ENCODE measurements around the gene HABP2. TPM values are rescaled to one million over a fixed set of nuclear protein-coding genes. Genes with fewer than 3 reads are reported as not detected.

Gene HABP2
- total and polyA plus RNA-seq, 7 experiments from 2014 or later = not detected

DNA sequence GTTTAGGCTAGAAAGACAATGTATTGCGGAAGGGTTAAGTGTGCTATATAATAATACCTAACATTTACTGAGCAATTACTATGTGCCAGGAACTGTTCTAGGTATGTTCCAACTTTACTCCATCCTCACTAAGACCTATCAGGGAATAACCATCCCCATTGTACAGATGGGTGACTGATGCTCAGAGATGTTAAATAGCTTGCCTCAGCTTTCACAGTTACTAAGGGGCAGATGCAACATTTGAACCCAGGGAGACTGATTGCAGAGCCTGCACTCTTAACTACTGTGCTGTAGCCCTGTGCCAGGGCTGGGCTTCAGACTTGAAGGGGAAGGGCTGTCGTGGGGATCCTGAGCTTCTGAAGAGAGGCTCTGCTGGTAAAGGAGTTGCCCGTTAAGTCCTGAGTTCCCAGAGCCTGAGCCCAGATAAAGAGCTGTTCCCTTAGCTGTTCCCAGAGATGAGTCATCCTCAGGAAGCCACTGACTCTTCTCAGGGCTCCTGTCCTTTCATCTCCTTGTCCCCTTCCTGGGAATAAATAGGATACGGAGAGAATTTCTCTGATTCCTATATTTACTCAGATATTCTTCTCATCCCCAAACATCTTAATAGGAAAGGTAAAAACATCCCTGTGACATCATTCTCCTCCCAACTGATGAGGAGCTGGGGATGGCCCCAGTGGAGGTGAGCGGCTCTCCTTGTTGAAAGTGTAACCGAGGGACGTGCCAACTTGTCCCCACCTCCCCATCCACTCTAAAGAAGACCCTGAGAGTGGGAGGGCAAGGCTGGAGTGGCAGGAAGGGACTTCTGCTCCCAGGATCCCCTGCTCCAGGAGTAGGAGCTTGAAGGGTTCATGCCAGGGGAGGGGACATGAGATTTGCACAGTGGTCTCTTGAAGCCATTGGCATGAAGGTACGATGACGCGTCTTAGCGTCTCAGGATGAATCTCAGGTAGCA, 28.0 kb upstream of the HABP2 start:
- Histone ChIP-seq H3K36me3 (ENCODE audit: control insufficient read depth in 2 of 3, insufficient read depth in 3 of 3, low read length in 3 of 3) (no peaks in the 10 kb centered on the region), H3K4me3 (ENCODE audit: low read length) (no peak overlapping the region), H3K27ac (ENCODE audit: low read depth, low read length) (no peak overlapping the region), H3K9me3 (ENCODE audit: control insufficient read depth in 2 of 3, low read length in 3 of 3) (no peaks in the 10 kb centered on the region), H3K4me1 (ENCODE audit: control insufficient read depth in 2 of 2, insufficient read depth in 2 of 2, low read length in 2 of 2) (no peaks in the 10 kb centered on the region), H3K27me3 (ENCODE audit: control insufficient read depth in 2 of 2, insufficient read depth in 2 of 2, low read length in 2 of 2) (no peaks in the 10 kb centered on the region)
- H3K4me1 Mint-ChIP-seq = no peaks in the 10 kb centered on the region
- ChIA-PET POLR2A (no interaction called here), CTCF (no interaction called here)
- no peak for DNase-seq
- no peaks in the 10 kb centered on the region for H3K9me3 Mint-ChIP-seq
- H3K27me3 Mint-ChIP-seq = peaks cover 0 to 17% (median 9%) of the 10 kb centered on the region in 5 donors
- intact Hi-C loops (cut with micrococcal nuclease) = loop anchor here in 1 of 2 donors (10.0 kb wide), 1 partner anchor 1050 kb away; no protein-coding TSS in a partner anchor
- H3K36me3 Mint-ChIP-seq = no peaks in the 10 kb centered on the region
- H3K4me3 Mint-ChIP-seq = no peak overlapping the region
- no peak for ATAC-seq
- no peak overlapping the region for H3K27ac Mint-ChIP-seq

DNA sequence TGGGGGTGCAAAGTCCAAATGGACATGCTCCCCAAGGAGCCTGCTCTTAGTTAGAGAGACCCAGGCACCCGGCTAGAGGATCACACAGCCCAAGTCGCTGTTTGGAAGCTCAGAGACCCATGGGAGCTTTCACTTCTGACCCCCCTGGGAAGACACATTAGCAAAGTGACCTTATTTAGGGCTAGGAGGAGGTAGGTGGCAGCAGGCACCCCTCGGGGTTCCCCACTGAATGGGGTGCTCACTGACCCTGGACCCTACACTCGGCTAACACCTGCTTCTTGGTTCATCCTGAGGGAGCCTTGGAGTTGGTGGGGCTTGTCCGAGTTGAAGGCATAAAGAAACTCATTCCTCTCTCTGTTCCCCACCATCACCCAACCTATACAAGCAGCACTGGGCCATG, 27.1 kb upstream of the HABP2 start:
- Mint-ChIP-seq H3K36me3 (no peaks in the 10 kb centered on the region), H3K4me3 (no peak overlapping the region), H3K9me3 (no peaks in the 10 kb centered on the region), H3K27me3 (peaks cover 0 to 16% (median 8%) of the 10 kb centered on the region in 5 donors), H3K4me1 (no peaks in the 10 kb centered on the region), H3K27ac (no peak overlapping the region)
- Histone ChIP-seq H3K27ac (ENCODE audit: low read depth, low read length) (no peak overlapping the region), H3K27me3 (ENCODE audit: control insufficient read depth in 2 of 2, insufficient read depth in 2 of 2, low read length in 2 of 2) (no peaks in the 10 kb centered on the region), H3K9me3 (ENCODE audit: control insufficient read depth in 2 of 3, low read length in 3 of 3) (no peaks in the 10 kb centered on the region), H3K4me3 (ENCODE audit: low read length) (no peak overlapping the region), H3K4me1 (ENCODE audit: control insufficient read depth in 2 of 2, insufficient read depth in 2 of 2, low read length in 2 of 2) (no peaks in the 10 kb centered on the region), H3K36me3 (ENCODE audit: control insufficient read depth in 2 of 3, insufficient read depth in 3 of 3, low read length in 3 of 3) (no peaks in the 10 kb centered on the region)
- CTCF ChIA-PET = no interaction called here
- intact Hi-C loops (cut with micrococcal nuclease) = loop anchor here in 1 of 2 donors (10.0 kb wide), 1 partner anchor 1051 kb away; no protein-coding TSS in a partner anchor
- no peak for DNase-seq
- ATAC-seq = no peak
- POLR2A ChIA-PET = no interaction called here

DNA sequence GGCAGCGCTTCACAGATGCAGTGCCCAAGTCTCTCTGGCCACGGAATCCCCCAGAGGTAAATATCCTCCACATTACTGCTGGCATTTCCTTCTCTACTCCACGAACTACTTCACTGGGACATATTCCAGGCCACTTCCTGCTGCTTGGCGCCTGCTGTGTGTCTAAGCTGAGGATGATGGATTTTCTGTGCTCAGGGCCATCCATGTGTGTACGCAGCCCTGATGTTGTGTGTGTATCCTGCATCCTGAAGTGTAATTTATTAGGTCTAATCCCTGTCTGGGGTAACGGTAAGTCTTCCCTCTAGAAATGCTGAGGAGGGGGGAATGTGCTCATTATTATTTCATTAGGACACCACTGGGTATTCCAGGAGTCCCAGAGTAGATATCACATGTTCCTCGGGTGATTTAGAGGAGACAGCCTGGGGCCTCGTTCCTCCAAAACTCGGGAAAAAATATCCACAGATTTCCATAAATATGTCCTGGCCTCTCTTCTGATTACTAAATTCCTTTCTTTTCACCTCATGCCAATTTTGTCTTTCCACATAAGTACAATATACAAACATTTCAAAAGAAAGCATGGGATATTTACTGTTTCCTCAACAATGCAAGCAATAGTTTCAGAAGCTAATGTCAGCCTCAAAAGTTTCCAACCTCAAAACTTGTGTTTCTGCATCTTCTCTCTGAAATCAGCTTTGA, 25.5 kb upstream of the HABP2 start:
- Histone ChIP-seq H3K36me3 (ENCODE audit: control insufficient read depth in 2 of 3, insufficient read depth in 3 of 3, low read length in 3 of 3) (no peaks in the 10 kb centered on the region), H3K4me3 (ENCODE audit: low read length) (no peak overlapping the region), H3K27me3 (ENCODE audit: control insufficient read depth in 2 of 2, insufficient read depth in 2 of 2, low read length in 2 of 2) (no peaks in the 10 kb centered on the region), H3K4me1 (ENCODE audit: control insufficient read depth in 2 of 2, insufficient read depth in 2 of 2, low read length in 2 of 2) (no peaks in the 10 kb centered on the region), H3K9me3 (ENCODE audit: control insufficient read depth in 2 of 3, low read length in 3 of 3) (no peaks in the 10 kb centered on the region), H3K27ac (ENCODE audit: low read depth, low read length) (no peak overlapping the region)
- no peak overlapping the region for H3K4me3 Mint-ChIP-seq
- CTCF ChIA-PET = no interaction called here
- peaks cover 0 to 14% (median 5%) of the 10 kb centered on the region in 5 donors for H3K27me3 Mint-ChIP-seq
- no peaks in the 10 kb centered on the region for H3K9me3 Mint-ChIP-seq
- ATAC-seq (no peak), DNase-seq (no peak)
- intact Hi-C loops (cut with micrococcal nuclease) = loop anchor here in 1 of 2 donors (10.0 kb wide), 1 partner anchor 1053 kb away; no protein-coding TSS in a partner anchor
- POLR2A ChIA-PET = no interaction called here
- no peaks in the 10 kb centered on the region for H3K36me3 Mint-ChIP-seq
- no peaks in the 10 kb centered on the region for H3K4me1 Mint-ChIP-seq
- H3K27ac Mint-ChIP-seq = no peak overlapping the region

DNA sequence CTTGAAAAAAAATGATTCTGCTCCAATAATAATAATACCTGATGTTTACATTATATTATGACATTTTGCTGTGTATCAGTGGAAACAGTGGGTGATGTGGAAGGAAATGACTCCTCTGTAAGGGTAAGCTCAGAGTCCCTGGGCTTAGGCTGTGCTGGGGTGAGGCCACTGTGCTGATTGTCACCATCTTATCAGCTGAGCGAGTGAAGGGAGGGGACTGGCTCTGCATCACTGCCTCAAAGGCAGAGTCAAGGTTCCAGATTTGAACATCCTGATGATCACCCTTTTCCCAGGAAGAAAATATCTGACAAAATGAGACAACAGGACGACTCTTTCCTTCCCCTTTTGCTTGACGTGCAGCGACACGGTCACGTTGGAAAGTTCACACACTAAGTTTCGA, 24.0 kb upstream of the HABP2 start:
- H3K4me3 Mint-ChIP-seq = no peak overlapping the region
- H3K9me3 Mint-ChIP-seq = peaks cover 0 to 3% (median 0%) of the 10 kb centered on the region in 11 donors
- DNase-seq (no peak), ATAC-seq (no peak)
- H3K27me3 Mint-ChIP-seq = peaks cover 0 to 28% (median 5%) of the 10 kb centered on the region in 5 donors
- no peaks in the 10 kb centered on the region for H3K36me3 ChIP-seq (ENCODE audit: control insufficient read depth in 2 of 3, insufficient read depth in 3 of 3, low read length in 3 of 3)
- H3K36me3 Mint-ChIP-seq = no peaks in the 10 kb centered on the region
- H3K27ac Mint-ChIP-seq = no peak overlapping the region
- CTCF ChIA-PET = no interaction called here
- H3K4me1 ChIP-seq (ENCODE audit: control insufficient read depth in 2 of 2, insufficient read depth in 2 of 2, low read length in 2 of 2) = no peaks in the 10 kb centered on the region
- H3K9me3 ChIP-seq (ENCODE audit: control insufficient read depth in 2 of 3, low read length in 3 of 3) = no peaks in the 10 kb centered on the region
- H3K27me3 ChIP-seq (ENCODE audit: control insufficient read depth in 2 of 2, insufficient read depth in 2 of 2, low read length in 2 of 2) = no peaks in the 10 kb centered on the region
- no peaks in the 10 kb centered on the region for H3K4me1 Mint-ChIP-seq
- H3K27ac ChIP-seq (ENCODE audit: low read depth, low read length) = no peak overlapping the region
- no peak overlapping the region for H3K4me3 ChIP-seq (ENCODE audit: low read length)
- POLR2A ChIA-PET = no interaction called here
- intact Hi-C loops (cut with micrococcal nuclease) = loop anchor here in 1 of 2 donors (10.0 kb wide), 1 partner anchor 1054 kb away; no protein-coding TSS in a partner anchor

DNA sequence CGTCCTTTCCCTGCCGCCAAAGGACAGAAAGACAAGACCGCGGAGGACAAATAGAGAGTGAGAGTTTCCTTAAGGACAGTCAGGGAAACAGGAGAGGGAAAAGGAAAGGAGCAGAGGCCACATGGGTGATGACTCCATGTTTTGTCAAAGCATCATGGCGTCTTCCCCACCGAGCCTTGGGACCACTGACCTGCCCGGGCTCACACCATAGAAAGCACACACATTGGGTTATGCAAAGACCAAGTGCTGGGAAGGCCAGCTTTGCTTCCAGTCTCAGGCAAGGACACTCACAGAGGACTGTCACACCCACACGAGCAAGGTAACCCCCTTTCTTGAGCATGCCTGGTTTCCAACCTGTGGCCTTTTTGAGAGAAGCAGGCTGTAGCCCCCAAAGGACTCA, 23.3 kb upstream of the HABP2 start:
- Histone ChIP-seq H3K4me3 (ENCODE audit: low read length) (no peak overlapping the region), H3K9me3 (ENCODE audit: control insufficient read depth in 2 of 3, low read length in 3 of 3) (no peaks in the 10 kb centered on the region), H3K4me1 (ENCODE audit: control insufficient read depth in 2 of 2, insufficient read depth in 2 of 2, low read length in 2 of 2) (no peaks in the 10 kb centered on the region), H3K27me3 (ENCODE audit: control insufficient read depth in 2 of 2, insufficient read depth in 2 of 2, low read length in 2 of 2) (no peaks in the 10 kb centered on the region), H3K27ac (ENCODE audit: low read depth, low read length) (no peak overlapping the region), H3K36me3 (ENCODE audit: control insufficient read depth in 2 of 3, insufficient read depth in 3 of 3, low read length in 3 of 3) (no peaks in the 10 kb centered on the region)
- DNase-seq = no peak
- Mint-ChIP-seq H3K4me1 (peaks cover 0 to 4% (median 0%) of the 10 kb centered on the region in 7 donors), H3K9me3 (peaks cover 0 to 3% (median 0%) of the 10 kb centered on the region in 11 donors), H3K4me3 (no peak overlapping the region), H3K36me3 (no peaks in the 10 kb centered on the region), H3K27me3 (peaks cover 0 to 32% (median 7%) of the 10 kb centered on the region in 5 donors), H3K27ac (no peak overlapping the region)
- ATAC-seq = no peak
- POLR2A ChIA-PET = no interaction called here
- CTCF ChIA-PET = no interaction called here
- intact Hi-C loops (cut with micrococcal nuclease) = loop anchor here in 1 of 2 donors (10.0 kb wide), 1 partner anchor 1055 kb away; no protein-coding TSS in a partner anchor

DNA sequence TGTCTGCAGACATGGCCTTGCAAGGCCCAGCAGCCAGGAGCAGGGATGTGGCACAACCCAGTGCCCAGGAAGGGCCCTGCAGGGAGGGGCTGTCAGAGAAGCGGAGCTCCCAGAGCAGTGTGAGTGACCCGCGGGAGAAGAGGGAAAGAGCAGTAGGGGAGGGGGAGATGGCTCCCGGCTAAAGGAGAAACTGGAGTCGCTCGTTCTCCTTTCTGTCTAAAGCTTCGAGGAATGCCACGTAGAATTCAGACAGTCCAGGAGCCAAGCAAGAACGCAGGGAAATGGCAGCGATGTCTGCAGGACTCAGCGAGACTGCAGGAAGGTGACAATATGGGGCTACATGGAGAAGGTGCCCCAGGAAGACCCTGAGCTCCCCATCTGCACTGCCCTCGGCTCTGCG, 22.4 kb upstream of the HABP2 start:
- ChIA-PET CTCF (no interaction called here), POLR2A (no interaction called here)

More for the DNA sequence above, 22.4 kb upstream of the HABP2 start:
- intact Hi-C loops (cut with micrococcal nuclease) = no loop called here
- H3K4me3 Mint-ChIP-seq = no peak overlapping the region
- no peaks in the 10 kb centered on the region for H3K36me3 Mint-ChIP-seq
- no peaks in the 10 kb centered on the region for H3K27me3 ChIP-seq (ENCODE audit: control insufficient read depth in 2 of 2, insufficient read depth in 2 of 2, low read length in 2 of 2)
- H3K27me3 Mint-ChIP-seq = peaks cover 5 to 36% (median 12%) of the 10 kb centered on the region in 5 donors
- H3K36me3 ChIP-seq (ENCODE audit: control insufficient read depth in 2 of 3, insufficient read depth in 3 of 3, low read length in 3 of 3) = no peaks in the 10 kb centered on the region
- no peak overlapping the region for H3K27ac Mint-ChIP-seq
- peaks cover 0 to 7% (median 0%) of the 10 kb centered on the region in 11 donors for H3K9me3 Mint-ChIP-seq
- ATAC-seq (peak; percentile 24), DNase-seq (no peak)
- H3K4me3 ChIP-seq (ENCODE audit: low read length) = no peak overlapping the region
- peaks cover 0 to 4% (median 0%) of the 10 kb centered on the region in 7 donors for H3K4me1 Mint-ChIP-seq
- H3K4me1 ChIP-seq (ENCODE audit: control insufficient read depth in 2 of 2, insufficient read depth in 2 of 2, low read length in 2 of 2) = no peaks in the 10 kb centered on the region
- no peaks in the 10 kb centered on the region for H3K9me3 ChIP-seq (ENCODE audit: control insufficient read depth in 2 of 3, low read length in 3 of 3)
- no peak overlapping the region for H3K27ac ChIP-seq (ENCODE audit: low read depth, low read length)

Data from naive thymus-derived CD4-positive, alpha-beta T cell (primary cell).